Jurkat, Clone E6-1 (cell line): ENCODE data around the gene GPR55.

Experiments used
- DNase-seq: peaks from one replicate; pipeline ENCODE4 v3.0.0-alpha.2; 2011; ENCODE audit warnings: low read depth, low spot score
- H3K4me3 ChIP-seq: 2 replicates; pipeline ENCODE4 v1.5.1; 2011; ENCODE audit warnings: mild to moderate bottlenecking, low read length, control low read depth, moderate library complexity

GPR55 gene

GRCh38 chr2:230891509-230891908 lies 33.5 kb downstream of the GPR55 start:
- peak; percentile 56 for DNase-seq

GRCh38 chr2:230891064-230891463 lies 34.0 kb downstream of the GPR55 start:
- no peak overlapping the region for H3K4me3 ChIP-seq
- DNase-seq: no peak

More at GRCh38 chr2:230891509-230891908, 33.5 kb downstream of the GPR55 start:
- no peak overlapping the region for H3K4me3 ChIP-seq

- no peak for DNase-seq
- no peak overlapping the region for H3K4me3 ChIP-seq
Measured at GRCh38 chr2:230890646-230891045, 34.4 kb downstream of the GPR55 start.

- no peak for DNase-seq
- no peak overlapping the region for H3K4me3 ChIP-seq
Measured at GRCh38 chr2:230889911-230890601, 35.0 kb downstream of the GPR55 start.

- DNase-seq: no peak
- no peak overlapping the region for H3K4me3 ChIP-seq
Measured at GRCh38 chr2:230888824-230889400, 36.1 kb downstream of the GPR55 start.

- DNase-seq: no peak
- no peak overlapping the region for H3K4me3 ChIP-seq
Measured at GRCh38 chr2:230887342-230887741, 37.7 kb downstream of the GPR55 start.

GRCh38 chr2:230886671-230887071 lies 38.4 kb downstream of the GPR55 start:
- H3K4me3 ChIP-seq: no peak overlapping the region
- no peak for DNase-seq

GRCh38 chr2:230886206-230886605 lies 38.8 kb downstream of the GPR55 start:
- no peak overlapping the region for H3K4me3 ChIP-seq
- no peak for DNase-seq

- peak; percentile 74 for DNase-seq
- H3K4me3 ChIP-seq: no peak overlapping the region
Measured at GRCh38 chr2:230885463-230886130, 39.4 kb downstream of the GPR55 start.

- no peak for DNase-seq
Measured at GRCh38 chr2:230881840-230882239, 43.2 kb downstream of the GPR55 start.

GRCh38 chr2:230879891-230880290 lies 45.2 kb downstream of the GPR55 start:
- no peak for DNase-seq
- no peak overlapping the region for H3K4me3 ChIP-seq

More at GRCh38 chr2:230881840-230882239, 43.2 kb downstream of the GPR55 start:
- no peak overlapping the region for H3K4me3 ChIP-seq

GRCh38 chr2:230879271-230879882 lies 45.7 kb downstream of the GPR55 start:
- no peak overlapping the region for H3K4me3 ChIP-seq
- DNase-seq: no peak

GRCh38 chr2:230878599-230879188 lies 46.3 kb downstream of the GPR55 start:
- DNase-seq: no peak
- no peak overlapping the region for H3K4me3 ChIP-seq

GRCh38 chr2:230877759-230878598 lies 47.1 kb downstream of the GPR55 start:
- no peak for DNase-seq
- no peak overlapping the region for H3K4me3 ChIP-seq

GRCh38 chr2:230877116-230877758 lies 47.8 kb downstream of the GPR55 start:
- DNase-seq: no peak
- no peak overlapping the region for H3K4me3 ChIP-seq

- no peak overlapping the region for H3K4me3 ChIP-seq
- DNase-seq: no peak
Measured at GRCh38 chr2:230875347-230876315, 49.4 kb downstream of the GPR55 start.

- no peak for DNase-seq
- H3K4me3 ChIP-seq: no peak overlapping the region
Measured at GRCh38 chr2:230874876-230875275, 50.2 kb downstream of the GPR55 start.
